Adrenal gland (tissue), 5 donors: ENCODE measurements around the gene SLC9A4.

ENCODE experiments used
- POLR2A ChIP-seq, 2 donors: fragments of 450-650 bp; IDR thresholded peaks; one replicate each; pipeline ENCODE4 v1.6.1; 2017; ENCODE audit warnings: antibody characterized with exemption in 2 of 2, mild to moderate bottlenecking in 2 of 2, moderate library complexity in 1 of 2
- TF ChIP-seq, protein P1 (sequence below), 6 experiments: fragments of 450-650 bp in 4 of 6; fragments of 200-600 bp in 2 of 6; sonication (generic) in 1 of 6; IDR thresholded peaks; 1 replicate in 5 of 6; 2 replicates in 1 of 6; pipeline versions ENCODE4 v1.5.1 to v1.8.0; 2016 to 2021; ENCODE audit warnings: antibody characterized with exemption in 6 of 6, mild to moderate bottlenecking in 2 of 6, moderate library complexity in 1 of 6
- donor health status: DM: no; HTN: no; CAD: no.

DNA sequence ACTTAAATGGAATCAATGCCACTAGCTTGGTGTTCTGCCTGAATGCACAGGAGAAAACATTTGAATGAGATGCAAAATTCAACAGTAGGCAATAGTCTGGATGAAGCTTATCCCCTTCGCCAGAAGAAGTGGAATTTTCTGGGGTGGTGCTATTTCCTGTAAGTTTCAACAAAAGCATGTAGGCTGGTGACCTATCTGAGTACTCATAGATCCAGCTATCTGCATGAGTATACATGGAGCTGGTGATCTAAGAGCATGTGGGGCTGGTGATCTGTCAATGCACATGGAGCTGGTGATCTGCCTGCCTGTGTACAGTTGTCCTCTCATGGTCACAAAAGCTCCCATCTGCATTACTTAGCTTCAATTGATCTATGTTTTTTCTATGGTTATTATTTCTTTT, 71.2 kb downstream of the SLC9A4 start:
- TF ChIP-seq, protein P1, sequence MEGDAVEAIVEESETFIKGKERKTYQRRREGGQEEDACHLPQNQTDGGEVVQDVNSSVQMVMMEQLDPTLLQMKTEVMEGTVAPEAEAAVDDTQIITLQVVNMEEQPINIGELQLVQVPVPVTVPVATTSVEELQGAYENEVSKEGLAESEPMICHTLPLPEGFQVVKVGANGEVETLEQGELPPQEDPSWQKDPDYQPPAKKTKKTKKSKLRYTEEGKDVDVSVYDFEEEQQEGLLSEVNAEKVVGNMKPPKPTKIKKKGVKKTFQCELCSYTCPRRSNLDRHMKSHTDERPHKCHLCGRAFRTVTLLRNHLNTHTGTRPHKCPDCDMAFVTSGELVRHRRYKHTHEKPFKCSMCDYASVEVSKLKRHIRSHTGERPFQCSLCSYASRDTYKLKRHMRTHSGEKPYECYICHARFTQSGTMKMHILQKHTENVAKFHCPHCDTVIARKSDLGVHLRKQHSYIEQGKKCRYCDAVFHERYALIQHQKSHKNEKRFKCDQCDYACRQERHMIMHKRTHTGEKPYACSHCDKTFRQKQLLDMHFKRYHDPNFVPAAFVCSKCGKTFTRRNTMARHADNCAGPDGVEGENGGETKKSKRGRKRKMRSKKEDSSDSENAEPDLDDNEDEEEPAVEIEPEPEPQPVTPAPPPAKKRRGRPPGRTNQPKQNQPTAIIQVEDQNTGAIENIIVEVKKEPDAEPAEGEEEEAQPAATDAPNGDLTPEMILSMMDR (IDR thresholded peaks at IDR 0.05): no peak
- TF ChIP-seq POLR2A (IDR thresholded peaks at IDR 0.05): no peak
